Measurements from ENCODE around the gene NPW.

NPW gene

GRCh38 chr16:2013527-2013926 is 6.1 kb upstream of the NPW start:
- ATAC-seq, result no peak
- TF ChIP-seq ZC3H10 (CRISPR knock-in tag; IDR thresholded peaks at IDR 0.05), result no peak
- TF ChIP-seq GLIS3 (CRISPR knock-in tag; IDR thresholded peaks at IDR 0.05), result no peak
- TF ChIP-seq ZNF565 (CRISPR knock-in tag; conservative IDR thresholded peaks at IDR 0.05; ENCODE audit: low read depth), result no peak
- no peak for TF ChIP-seq CSRNP3 (CRISPR knock-in tag; IDR thresholded peaks at IDR 0.05)
- TF ChIP-seq ZFP3 (CRISPR knock-in tag; IDR thresholded peaks at IDR 0.05), result no peak
- no peak for TF ChIP-seq TSHZ2 (CRISPR knock-in tag; IDR thresholded peaks at IDR 0.05)
- no peak for TF ChIP-seq ESRRG (CRISPR knock-in tag; IDR thresholded peaks at IDR 0.05)
- TF ChIP-seq CREB5 (CRISPR knock-in tag; IDR thresholded peaks at IDR 0.05; ENCODE audit: low read depth), result no peak
- TF ChIP-seq TOX (CRISPR knock-in tag; IDR thresholded peaks at IDR 0.05; ENCODE audit: borderline replicate concordance), result no peak
- no peak for TF ChIP-seq ZFP30 (CRISPR knock-in tag; IDR thresholded peaks at IDR 0.05)
- no peak for TF ChIP-seq BACH2 (CRISPR knock-in tag; IDR thresholded peaks at IDR 0.05; ENCODE audit: borderline replicate concordance)
- TF ChIP-seq CSDC2 (CRISPR knock-in tag; IDR thresholded peaks at IDR 0.05), result no peak
- no peak for TF ChIP-seq TCF4 (CRISPR knock-in tag; IDR thresholded peaks at IDR 0.05; ENCODE audit: borderline replicate concordance)
- TF ChIP-seq OSR1 (CRISPR knock-in tag; IDR thresholded peaks at IDR 0.05), result no peak
- TF ChIP-seq POU6F1 (CRISPR knock-in tag; IDR thresholded peaks at IDR 0.05; ENCODE audit: borderline replicate concordance, low read depth), result no peak
- TF ChIP-seq PPARA (CRISPR knock-in tag; IDR thresholded peaks at IDR 0.05; ENCODE audit: borderline replicate concordance), result no peak
- TF ChIP-seq RARB (CRISPR knock-in tag; IDR thresholded peaks at IDR 0.05), result no peak
- no peak for TF ChIP-seq SNAI2 (CRISPR knock-in tag; IDR thresholded peaks at IDR 0.05)

GRCh38 chr16:2015117-2015946 is 4.3 kb upstream of the NPW start:
- no peak for ATAC-seq
- no peak for TF ChIP-seq CSRNP3 (CRISPR knock-in tag; IDR thresholded peaks at IDR 0.05)
- TF ChIP-seq ZNF8 (CRISPR knock-in tag; IDR thresholded peaks at IDR 0.05), result no peak
- TF ChIP-seq ARNTL (CRISPR knock-in tag; IDR thresholded peaks at IDR 0.05; ENCODE audit: borderline replicate concordance, low read depth), result no peak
- TF ChIP-seq ZFP30 (CRISPR knock-in tag; IDR thresholded peaks at IDR 0.05), result no peak
- no peak for TF ChIP-seq CSDC2 (CRISPR knock-in tag; IDR thresholded peaks at IDR 0.05)
- TF ChIP-seq TSHZ2 (CRISPR knock-in tag; IDR thresholded peaks at IDR 0.05), result no peak
- TF ChIP-seq CREB5 (CRISPR knock-in tag; IDR thresholded peaks at IDR 0.05; ENCODE audit: low read depth), result no peak
